CD4-positive, alpha-beta T cell treated with Interleukin-6 at 100 ng/mL for 8 hours (primary cell): ENCODE data around the gene TRDMT1.

Experiments
- DNase-seq: peaks from one replicate; pipeline ENCODE4 v3.0.0-alpha.2; 2020; ENCODE audit warnings: mixed read lengths, low spot score

TRDMT1 gene

GRCh38 chr10:17231788-17232187 is 30.3 kb upstream of the TRDMT1 start:
- no peak for DNase-seq

GRCh38 chr10:17229967-17230682 is 28.7 kb upstream of the TRDMT1 start:
- DNase-seq = peak; percentile 92

DNA sequence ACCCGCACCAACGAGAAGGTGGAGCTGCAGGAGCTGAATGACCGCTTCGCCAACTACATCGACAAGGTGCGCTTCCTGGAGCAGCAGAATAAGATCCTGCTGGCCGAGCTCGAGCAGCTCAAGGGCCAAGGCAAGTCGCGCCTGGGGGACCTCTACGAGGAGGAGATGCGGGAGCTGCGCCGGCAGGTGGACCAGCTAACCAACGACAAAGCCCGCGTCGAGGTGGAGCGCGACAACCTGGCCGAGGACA is 28.2 kb upstream of the TRDMT1 start:
- no peak for DNase-seq

GRCh38 chr10:17229016-17229716 is 27.7 kb upstream of the TRDMT1 start:
- DNase-seq = peak; percentile 89

DNA sequence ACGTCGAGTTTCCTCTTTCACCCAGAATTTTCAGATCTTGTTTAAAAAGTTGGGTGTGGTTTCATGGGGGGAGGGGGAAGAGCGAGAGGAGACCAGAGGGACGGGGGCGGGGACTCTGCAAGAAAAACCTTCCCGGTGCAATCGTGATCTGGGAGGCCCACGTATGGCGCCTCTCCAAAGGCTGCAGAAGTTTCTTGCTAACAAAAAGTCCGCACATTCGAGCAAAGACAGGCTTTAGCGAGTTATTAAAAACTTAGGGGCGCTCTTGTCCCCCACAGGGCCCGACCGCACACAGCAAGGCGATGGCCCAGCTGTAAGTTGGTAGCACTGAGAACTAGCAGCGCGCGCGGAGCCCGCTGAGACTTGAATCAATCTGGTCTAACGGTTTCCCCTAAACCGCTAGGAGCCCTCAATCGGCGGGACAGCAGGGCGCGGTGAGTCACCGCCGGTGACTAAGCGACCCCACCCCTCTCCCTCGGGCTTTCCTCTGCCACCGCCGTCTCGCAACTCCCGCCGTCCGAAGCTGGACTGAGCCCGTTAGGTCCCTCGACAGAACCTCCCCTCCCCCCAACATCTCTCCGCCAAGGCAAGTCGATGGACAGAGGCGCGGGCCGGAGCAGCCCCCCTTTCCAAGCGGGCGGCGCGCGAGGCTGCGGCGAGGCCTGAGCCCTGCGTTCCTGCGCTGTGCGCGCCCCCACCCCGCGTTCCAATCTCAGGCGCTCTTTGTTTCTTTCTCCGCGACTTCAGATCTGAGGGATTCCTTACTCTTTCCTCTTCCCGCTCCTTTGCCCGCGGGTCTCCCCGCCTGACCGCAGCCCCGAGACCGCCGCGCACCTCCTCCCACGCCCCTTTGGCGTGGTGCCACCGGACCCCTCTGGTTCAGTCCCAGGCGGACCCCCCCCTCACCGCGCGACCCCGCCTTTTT is 26.9 kb upstream of the TRDMT1 start, which contains the start of gene VIM:
Gene VIM (plus strand): TSS at position 151 of the 925 bp plus-strand sequence. CDS start 1,182 bp downstream, outside the sequence.
- peak; percentile 86 for DNase-seq

GRCh38 chr10:17227367-17228090 is 26.1 kb upstream of the TRDMT1 start:
- DNase-seq = peak; percentile 32

DNA sequence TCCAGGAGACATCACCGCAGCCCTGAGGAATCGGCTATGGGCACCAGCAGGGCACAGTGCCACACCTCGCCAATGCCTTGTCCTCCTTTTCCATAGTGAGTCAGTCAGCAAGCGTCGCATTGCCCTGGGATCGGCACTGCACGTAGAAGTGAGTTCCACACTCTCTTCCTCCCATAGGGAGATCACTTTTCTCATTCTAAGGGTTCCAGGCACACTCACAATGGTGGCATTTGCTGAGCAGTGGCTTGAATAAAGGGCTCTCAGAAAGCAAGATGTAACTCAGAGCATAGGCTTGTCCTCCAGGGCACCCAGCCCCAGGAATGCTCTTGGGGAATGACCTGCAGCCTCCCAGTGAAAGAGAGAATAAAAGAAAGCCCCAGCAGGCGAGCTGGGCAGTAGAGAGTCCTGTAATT is 25.4 kb upstream of the TRDMT1 start:
- no peak for DNase-seq

DNA sequence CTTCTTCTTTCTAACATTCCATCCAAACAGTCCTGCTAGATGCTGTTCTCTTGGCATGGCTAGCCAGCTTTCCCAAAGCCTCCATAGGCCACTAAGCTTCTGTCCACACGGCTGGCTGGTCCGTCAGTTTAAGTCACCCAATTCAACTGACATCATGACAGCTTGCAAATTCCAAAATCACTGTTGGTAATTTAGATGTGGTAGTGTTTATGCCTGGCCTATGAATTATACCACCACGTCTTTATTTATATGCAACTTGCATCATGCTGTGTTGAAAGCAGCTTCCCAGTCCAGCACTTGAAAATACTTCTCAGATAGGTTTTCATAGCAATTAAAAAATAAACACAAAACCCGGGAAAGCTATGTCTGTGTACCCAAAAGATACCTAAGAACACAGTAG is 24.3 kb upstream of the TRDMT1 start:
- DNase-seq = no peak

GRCh38 chr10:17222329-17222728 is 20.9 kb upstream of the TRDMT1 start:
- DNase-seq = no peak

DNA sequence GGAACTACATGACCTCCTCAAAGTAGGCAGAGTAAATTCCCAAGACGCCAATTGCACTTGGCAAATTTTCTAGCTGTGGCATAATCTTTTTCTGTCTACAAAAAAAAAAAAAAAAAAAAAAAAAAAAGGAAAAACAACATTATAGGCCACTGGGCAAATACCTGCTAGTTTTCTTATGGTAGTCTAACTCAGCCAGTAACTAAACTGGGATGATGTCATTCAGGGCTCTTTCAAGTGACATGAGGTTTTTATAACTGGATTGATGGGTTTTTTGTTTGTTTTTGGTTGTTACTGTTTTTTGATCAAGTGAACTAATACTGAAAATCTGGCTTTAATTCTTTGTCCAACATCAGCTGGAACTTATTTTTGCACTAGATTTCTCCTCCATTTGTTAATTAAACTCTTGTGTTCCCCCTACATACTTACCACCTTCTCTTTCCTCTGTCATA is 19.2 kb upstream of the TRDMT1 start:
- DNase-seq = no peak

GRCh38 chr10:17219024-17219423 is 17.6 kb upstream of the TRDMT1 start:
- DNase-seq = no peak

GRCh38 chr10:17217631-17218232 is 16.3 kb upstream of the TRDMT1 start:
- DNase-seq = no peak

GRCh38 chr10:17216901-17217395 is 15.5 kb upstream of the TRDMT1 start:
- DNase-seq = no peak

GRCh38 chr10:17216217-17216900 is 14.9 kb upstream of the TRDMT1 start:
- DNase-seq = peak; percentile 54

DNA sequence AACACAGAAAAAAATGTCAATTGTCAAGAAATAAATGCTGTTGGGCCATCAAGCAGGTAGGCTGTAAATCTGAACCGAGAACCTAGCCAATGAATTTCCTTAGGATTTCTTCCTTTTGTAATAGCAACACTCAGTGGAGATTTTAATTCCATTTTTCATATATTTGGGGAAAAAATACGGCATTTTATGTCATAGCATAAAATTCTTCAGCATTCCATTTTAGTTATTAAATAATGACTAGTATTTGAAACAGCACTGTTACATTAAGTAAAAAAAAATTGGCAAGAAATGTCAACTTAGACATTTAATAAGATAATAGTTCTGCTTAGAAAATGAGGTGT is 14.3 kb upstream of the TRDMT1 start:
- no peak for DNase-seq

DNA sequence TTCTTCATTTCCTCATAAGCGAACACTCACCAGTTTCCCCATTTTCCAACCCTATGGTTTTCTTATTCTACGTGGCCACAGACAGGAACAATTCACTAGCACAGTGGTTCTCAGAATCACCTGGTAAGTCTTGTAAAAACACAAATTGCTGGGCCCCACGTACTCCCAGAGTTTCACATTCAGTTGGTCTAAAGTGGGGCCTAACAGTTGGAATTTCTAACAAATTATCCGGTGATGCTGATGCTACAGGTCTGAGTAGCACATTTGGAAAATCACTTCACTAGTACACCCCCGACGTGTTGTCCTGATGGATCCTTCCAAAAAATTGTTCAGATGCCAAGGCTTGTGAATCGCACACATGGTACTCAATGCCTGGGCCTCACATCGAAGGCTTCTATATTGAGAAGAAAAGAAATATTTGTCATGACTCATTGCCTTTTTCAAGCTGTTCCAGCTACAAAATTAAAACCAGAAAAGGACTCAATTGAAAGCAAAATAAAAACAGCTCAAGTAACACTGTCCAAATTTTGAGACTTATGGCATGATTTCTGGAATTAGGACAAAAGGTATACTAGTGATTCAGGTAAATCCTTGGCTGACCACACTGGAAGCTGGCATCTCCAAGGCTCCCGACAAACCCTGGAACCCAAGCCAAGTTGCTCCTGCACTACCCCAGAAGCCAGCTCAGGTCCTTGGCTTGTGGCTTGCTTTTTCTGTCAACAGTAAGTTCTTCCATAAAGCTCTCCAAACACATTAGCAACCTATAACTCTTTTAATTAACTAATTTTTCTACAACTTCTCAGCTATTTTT is 13.7 kb upstream of the TRDMT1 start:
- DNase-seq = no peak

DNA sequence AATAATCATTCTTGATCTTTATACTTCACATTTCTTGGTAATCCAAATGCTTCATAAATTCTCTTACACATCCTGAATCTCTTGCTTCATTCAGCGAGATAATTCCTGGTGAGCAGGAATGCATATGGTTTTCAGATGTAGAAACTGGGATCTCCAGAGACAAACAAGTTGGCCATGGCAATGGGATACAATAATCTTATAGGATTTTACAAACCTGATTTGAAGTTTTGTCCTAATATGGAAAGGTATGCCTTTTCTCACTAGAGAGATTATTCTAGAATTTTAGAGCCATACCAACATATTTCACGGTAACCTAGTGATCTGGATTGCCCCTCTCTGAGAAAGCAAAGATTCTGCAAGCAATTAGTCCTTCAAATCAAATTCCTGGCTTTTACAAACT is 13.1 kb upstream of the TRDMT1 start:
- no peak for DNase-seq

DNA sequence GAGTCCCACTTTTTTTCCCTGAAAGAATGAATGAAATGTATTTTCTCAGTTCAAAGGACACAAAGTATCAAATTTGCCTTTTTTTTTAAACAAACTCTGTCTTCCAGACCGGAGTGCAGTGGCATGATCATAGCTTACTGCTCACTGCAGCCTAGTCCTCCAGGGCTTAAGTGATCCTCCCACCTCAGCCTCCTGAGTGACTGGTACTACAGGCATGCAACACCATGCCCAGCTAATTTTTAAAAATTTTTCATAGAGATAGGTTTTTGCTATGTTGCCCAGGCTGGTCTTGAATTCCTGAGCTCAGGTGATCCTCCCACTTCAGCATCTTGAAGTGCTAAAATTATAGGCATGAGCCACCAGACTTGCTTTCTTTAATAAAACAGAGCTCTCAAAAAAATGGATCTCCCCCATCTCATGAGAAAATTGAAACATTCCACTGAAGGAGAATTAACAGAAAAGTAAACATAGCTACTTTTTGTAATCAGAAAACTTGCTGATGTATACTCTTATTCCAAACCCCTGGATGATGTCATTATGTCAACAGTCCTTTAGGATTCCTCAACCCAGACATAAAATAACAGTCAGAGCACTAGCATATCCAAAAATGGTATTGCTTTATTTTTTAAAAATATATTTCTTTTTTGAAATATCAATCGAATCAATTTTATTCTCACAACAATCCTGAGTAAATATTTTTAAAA is 12.3 kb upstream of the TRDMT1 start:
- DNase-seq = no peak

- no peak for DNase-seq
These were observed 11.3 kb upstream of the TRDMT1 start for GRCh38 chr10:17212802-17213221.
